GM12892 (cell line): ENCODE measurements around the gene TCAF1.

Experiments used
- POLR2A ChIP-seq: IDR thresholded peaks from 2 replicates; pipeline ENCODE4 v1.6.1; 2011; ENCODE audit warnings: low read depth, low read length, control low read depth
- POLR2AphosphoS5 ChIP-seq: IDR thresholded peaks from 2 replicates; pipeline ENCODE4 v1.6.1; 2011; ENCODE audit warnings: low read depth, low read length, control low read depth
- TAF1 ChIP-seq: IDR thresholded peaks from 2 replicates; pipeline ENCODE4 v1.6.1; 2011; ENCODE audit warnings: low read depth, mild to moderate bottlenecking, control low read depth, low read length, borderline replicate concordance

- TF ChIP-seq POLR2A (no peak), POLR2AphosphoS5 (no peak), TAF1 (no peak)
These were observed 676 bp downstream of the TCAF1 start for GRCh38 chr7:143901332-143901667.
